PC-9 (cell line): ENCODE results near the gene MCFD2.

Source experiments
- EZH2 ChIP-seq: fragments of 200-600 bp; sonication (generic); IDR thresholded peaks from 2 replicates; pipeline ENCODE4 v1.8.0; 2017; ENCODE audit warnings: antibody characterized with exemption, low read depth
- TF ChIP-seq, protein P1 (sequence below): fragments of 200-600 bp; sonication (generic); conservative IDR thresholded peaks from 2 replicates; pipeline ENCODE4 v1.6.1; 2017; ENCODE audit warnings: mixed run types, antibody characterized with exemption, mild to moderate bottlenecking, moderate library complexity

DNA sequence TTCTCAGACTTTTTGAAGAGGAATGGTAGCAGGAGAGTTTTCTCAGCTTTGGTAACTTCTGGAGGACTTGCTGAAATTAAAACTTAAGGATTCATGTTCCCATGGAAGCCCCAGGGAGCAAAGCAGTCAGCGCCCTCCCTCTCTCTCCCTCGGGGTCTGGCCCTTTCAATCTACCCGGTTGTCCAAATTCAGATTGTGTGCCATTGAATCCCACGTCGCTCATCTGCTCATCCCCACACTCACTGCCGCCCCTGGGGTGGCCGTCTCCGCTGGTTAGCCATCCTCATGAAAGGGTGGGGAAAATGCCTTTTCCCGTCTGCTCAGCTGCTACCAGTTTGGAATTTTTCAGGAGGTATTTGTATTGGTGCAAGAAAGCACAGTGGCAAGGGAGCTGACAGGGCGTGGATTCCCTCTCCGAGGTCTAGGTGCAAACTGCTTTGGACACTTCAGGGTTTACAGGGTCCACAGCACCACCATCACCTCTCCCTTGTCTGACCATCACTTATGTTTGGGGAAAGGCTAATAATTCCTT lies 27.1 kb downstream of the MCFD2 start:
- TF ChIP-seq, protein P1, sequence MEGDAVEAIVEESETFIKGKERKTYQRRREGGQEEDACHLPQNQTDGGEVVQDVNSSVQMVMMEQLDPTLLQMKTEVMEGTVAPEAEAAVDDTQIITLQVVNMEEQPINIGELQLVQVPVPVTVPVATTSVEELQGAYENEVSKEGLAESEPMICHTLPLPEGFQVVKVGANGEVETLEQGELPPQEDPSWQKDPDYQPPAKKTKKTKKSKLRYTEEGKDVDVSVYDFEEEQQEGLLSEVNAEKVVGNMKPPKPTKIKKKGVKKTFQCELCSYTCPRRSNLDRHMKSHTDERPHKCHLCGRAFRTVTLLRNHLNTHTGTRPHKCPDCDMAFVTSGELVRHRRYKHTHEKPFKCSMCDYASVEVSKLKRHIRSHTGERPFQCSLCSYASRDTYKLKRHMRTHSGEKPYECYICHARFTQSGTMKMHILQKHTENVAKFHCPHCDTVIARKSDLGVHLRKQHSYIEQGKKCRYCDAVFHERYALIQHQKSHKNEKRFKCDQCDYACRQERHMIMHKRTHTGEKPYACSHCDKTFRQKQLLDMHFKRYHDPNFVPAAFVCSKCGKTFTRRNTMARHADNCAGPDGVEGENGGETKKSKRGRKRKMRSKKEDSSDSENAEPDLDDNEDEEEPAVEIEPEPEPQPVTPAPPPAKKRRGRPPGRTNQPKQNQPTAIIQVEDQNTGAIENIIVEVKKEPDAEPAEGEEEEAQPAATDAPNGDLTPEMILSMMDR: no peak
- TF ChIP-seq EZH2: no peak
